Kidney epithelial cell (primary cell): ENCODE results near the gene ZFX. TPM values are rescaled to one million over a fixed set of nuclear protein-coding genes. Genes with fewer than 3 reads are reported as not detected.

Experiments
- DNase-seq: peaks from one replicate; pipeline ENCODE4 v3.0.0-alpha.2; 2010; ENCODE audit warnings: low read depth
- H3K27me3 ChIP-seq: 2 replicates; pipeline ENCODE4 v1.6.0; 2011; ENCODE audit warnings: low read length; ENCODE audit not compliant: control insufficient read depth, insufficient read depth
- H3K36me3 ChIP-seq: 2 replicates; pipeline ENCODE4 v1.5.1; 2011; ENCODE audit warnings: low read length; ENCODE audit not compliant: control insufficient read depth, insufficient read depth
- H3K4me3 ChIP-seq: 2 replicates; pipeline ENCODE4 v1.5.1; 2011; ENCODE audit warnings: low read depth, mild to moderate bottlenecking, control low read depth, low read length
- CTCF ChIP-seq: IDR thresholded peaks from 2 replicates; pipeline ENCODE4 v1.5.1; 2011; ENCODE audit warnings: mild to moderate bottlenecking, moderate library complexity, low read length, control low read depth, inconsistent platforms; ENCODE audit not compliant: insufficient read depth, poor library complexity, severe bottlenecking
- total RNA-seq: library from RNA; depleted of rRNA; stranded (reverse); fragments of >200 nt; gene quantifications from 2 replicates; pipeline ENCODE4 v1.2.3, GENCODE V29; 2015

ZFX gene
- total RNA-seq, 1 donor from 2014 or later, result 19.7 TPM

- no peak for TF ChIP-seq CTCF
- H3K27me3 ChIP-seq, result no peaks in the 10 kb centered on the region
- peaks cover 1% of the 10 kb centered on the region for H3K36me3 ChIP-seq
- H3K4me3 ChIP-seq, result no peak overlapping the region
- DNase-seq, result no peak
Observed at GRCh38 chrX:24203072-24203808, 53.7 kb downstream of the ZFX start.

DNA sequence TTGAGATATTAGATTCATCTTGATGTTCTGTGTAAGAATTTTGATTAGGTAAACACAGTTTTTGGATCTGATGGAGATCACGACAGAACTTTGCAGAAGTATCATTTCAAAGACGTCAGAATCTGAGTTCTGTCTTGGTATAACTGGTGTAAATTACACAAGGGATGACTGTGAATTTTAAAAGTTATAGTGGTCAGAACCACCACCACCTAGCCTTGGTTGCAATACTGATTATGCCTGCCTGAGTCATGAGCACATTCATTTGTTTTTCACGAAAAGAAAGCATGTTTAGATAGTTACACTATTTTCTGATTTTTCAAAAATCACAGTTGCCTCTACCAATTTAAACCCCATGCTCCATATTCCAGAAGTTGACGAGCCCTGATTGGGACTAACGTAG is 54.8 kb downstream of the ZFX start:
- H3K4me3 ChIP-seq, result no peak overlapping the region
- TF ChIP-seq CTCF, result no peak
- H3K36me3 ChIP-seq, result peaks cover 1% of the 10 kb centered on the region
- H3K27me3 ChIP-seq, result no peaks in the 10 kb centered on the region
- DNase-seq, result no peak

- H3K36me3 ChIP-seq, result peaks cover 1% of the 10 kb centered on the region
Observed at GRCh38 chrX:24204958-24205357, 55.4 kb downstream of the ZFX start.

GRCh38 chrX:24207826-24208225 is 58.3 kb downstream of the ZFX start:
- no peaks in the 10 kb centered on the region for H3K27me3 ChIP-seq
- H3K4me3 ChIP-seq, result no peak overlapping the region
- no peak for TF ChIP-seq CTCF
- DNase-seq, result no peak
- H3K36me3 ChIP-seq, result peaks cover 1% of the 10 kb centered on the region

More at GRCh38 chrX:24204958-24205357, 55.4 kb downstream of the ZFX start:
- DNase-seq, result no peak
- Histone ChIP-seq H3K4me3 (no peak overlapping the region), H3K27me3 (no peaks in the 10 kb centered on the region)
- no peak for TF ChIP-seq CTCF

GRCh38 chrX:24208496-24209240 is 59.1 kb downstream of the ZFX start:
- Histone ChIP-seq H3K36me3 (no peaks in the 10 kb centered on the region), H3K4me3 (no peak overlapping the region), H3K27me3 (no peaks in the 10 kb centered on the region)
- TF ChIP-seq CTCF, result no peak
- no peak for DNase-seq

GRCh38 chrX:24210190-24210589 is 60.7 kb downstream of the ZFX start:
- no peak overlapping the region for H3K4me3 ChIP-seq
- TF ChIP-seq CTCF, result no peak
- no peaks in the 10 kb centered on the region for H3K36me3 ChIP-seq
- no peak for DNase-seq
- H3K27me3 ChIP-seq, result no peaks in the 10 kb centered on the region
